Stimulated activated CD4-positive, alpha-beta T cell treated with anti-CD3 and anti-CD28 coated beads, Interleukin-4, amount 100 ng/mL, for 1 hour (primary cell): ENCODE data around the gene SCGB1C2.
A peak's percentile ranks its signal among the peaks of the same experiment; 100 is the strongest.

Experiments used
- DNase-seq: peaks from one replicate; pipeline ENCODE4 v3.0.0-alpha.2; 2020

The SCGB1C2 gene

DNA sequence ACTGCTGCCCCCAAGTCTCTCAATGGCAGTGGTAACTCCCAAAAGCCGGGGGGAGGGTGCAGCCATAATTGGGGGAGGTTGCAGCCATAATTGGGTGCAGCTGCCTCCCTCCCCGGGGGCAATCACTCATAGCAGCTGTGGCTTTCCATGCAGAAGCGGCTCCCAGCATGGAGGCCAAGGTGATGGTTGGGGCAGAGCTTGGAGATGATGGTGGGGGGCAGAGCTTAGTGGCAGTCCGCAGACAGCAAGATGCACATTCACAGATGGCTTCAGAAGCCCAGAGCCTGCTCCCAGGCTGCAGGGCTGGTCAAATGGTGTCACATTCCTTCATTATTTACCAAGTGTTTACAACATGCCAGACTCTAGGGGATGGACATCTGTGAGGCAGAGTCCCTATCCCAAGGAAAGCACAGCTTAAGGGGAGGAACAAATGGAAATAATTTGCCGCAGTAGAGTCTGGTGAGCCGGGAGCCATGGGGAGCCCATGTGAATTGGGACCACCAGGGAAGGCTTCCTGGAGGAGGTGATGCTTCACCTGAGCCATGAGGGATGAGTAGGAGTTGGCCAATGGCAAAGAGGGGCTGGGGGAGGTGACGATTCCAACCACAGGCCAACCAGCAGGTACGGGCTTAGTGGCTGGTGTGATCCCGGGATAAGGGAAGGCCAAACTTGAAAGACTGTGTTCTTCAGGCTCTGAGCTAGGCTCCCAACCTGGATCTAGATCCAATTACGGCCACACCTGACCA, 36.0 kb downstream of the SCGB1C2 start:
- no peak for DNase-seq

GRCh38 chr17:177155-177554, 39.8 kb downstream of the SCGB1C2 start:
- no peak for DNase-seq

- no peak for DNase-seq
Measured at GRCh38 chr17:177762-178161, 40.4 kb downstream of the SCGB1C2 start.

- DNase-seq, result no peak
Measured at GRCh38 chr17:178292-179065, 41.1 kb downstream of the SCGB1C2 start.

DNA sequence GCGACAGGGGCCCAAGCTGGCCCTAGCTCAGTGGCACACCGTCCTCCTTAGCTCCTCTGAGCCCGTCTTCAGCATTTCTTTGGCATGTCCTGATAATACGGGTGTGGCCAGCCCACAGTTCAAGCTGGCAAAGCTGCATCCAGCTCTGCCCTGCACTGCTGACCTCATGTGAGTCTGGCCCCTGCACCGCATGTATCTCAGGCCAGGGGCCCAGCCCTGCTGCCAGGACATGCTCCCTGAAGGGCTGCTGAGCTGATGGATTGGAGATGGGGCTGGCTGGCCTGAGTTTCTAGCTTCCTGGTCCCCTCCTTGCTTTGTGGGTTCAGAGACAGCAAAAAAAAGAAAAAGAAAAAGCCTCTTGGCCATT, 41.7 kb downstream of the SCGB1C2 start:
- no peak for DNase-seq

DNA sequence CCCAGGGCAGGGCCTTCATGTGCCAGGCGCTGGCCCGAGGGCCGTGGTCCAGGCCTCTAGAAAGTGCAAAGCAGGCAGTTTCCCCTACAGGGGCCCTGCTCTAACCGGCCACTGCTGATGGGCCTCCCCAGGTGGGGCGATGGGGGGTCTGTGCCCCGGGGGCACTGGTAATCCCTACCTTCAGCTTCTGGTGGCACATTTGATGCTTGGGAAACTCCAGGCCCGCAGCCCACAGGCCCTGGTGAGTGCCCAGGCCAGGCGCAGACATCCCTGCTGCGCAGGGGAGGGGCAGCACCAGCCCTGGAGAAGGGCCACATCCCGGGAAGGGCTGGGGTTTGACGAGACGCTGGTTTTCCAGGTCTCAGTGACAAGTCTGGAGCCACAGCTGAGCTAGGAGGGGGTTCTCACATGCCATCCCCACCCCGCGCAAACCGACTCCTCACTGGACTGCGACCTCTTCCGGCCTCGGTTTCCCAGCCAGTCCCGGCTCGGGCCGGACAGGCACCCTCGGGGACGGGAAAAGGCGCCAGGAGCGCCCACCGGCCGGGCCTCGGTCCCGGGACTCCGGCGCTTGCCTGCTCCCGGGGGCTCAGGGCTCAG, 42.5 kb downstream of the SCGB1C2 start:
- no peak for DNase-seq

DNA sequence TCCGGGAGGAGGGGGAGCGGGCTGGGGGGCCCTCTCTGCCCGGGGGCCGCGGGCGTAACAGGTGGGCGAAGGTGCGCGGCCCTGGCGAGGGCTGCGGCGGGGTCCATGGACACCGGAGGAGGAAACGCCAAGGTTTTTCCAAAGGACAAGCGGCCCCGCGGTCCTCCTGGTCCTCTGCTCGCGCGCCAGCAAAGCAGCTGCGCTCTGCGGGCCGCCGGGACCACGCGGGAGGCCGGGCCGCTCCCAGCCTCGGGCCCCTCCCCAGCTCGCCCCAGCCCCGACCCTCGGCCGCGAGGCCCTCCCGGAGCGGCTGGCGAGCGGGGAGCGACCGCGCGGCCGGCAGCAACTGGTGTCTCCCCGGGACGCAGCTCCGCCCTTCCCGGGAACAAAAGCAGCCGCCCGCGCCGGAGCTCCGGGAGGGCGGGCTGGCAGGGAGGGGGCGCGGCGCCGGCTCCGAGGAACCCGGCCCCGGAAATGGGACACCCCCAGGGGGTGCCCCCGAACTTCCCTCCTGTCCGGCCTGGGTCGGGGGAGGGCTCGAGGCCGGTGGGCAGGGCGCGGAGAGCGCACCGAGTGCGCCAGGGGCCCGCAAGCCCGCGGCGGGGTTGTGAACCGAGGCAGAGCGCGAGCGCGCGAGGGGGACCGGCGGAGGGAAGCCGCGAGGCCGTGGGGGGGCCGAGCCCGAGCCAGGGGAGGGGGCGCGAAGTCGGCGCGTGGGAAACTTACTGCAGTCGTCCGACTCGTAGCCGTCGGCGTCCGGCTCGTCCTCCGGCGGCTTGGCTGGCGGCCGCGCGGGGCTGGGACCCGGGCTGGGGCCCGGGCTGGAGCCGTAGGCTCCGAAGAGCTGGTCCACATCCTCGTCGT, 43.2 kb downstream of the SCGB1C2 start:
- DNase-seq, result no peak

DNA sequence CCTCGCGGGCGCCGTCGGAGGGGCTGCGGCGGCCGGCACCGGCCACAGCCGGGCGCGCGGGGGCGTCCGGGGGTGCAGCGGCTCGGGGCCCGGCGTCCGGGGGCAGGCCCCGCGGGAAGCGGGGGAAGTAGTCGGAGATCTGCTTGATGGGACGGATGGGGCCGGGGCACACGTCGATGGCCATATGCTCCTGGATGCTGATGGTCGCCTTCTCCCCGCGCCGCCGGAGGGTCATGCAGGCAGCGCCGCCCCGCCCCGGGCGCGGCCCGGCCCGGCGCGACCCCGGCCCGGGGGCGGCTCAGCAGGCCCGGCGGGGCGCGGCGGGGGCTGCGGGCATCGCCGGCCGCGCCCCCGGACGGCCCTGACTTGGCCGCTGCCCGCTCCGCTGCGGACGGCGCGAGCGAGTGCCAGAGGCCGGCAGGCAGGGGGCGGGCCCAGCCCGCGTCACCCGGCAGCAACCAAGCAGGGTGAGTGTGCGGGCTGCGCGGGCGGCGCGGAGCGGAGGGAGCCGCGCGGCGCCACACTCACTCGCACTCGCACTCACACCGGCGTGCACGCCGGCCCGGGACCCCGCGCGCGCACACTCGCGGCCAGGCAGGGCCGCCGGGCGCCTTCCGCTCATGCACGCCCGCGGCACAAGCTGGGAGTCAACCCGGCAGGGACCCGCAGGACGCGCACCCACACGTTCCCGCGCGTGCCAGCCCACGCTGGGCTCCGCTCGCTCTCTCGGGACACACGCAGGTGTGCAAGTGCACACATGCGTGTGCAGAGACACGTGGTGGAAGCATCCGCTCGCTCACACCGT, 44.1 kb downstream of the SCGB1C2 start, which contains the start of gene DOC2B:
TSS of gene DOC2B (minus strand) at position 406 of the 805 bp plus-strand sequence. CDS start at position 235, 171 bp downstream.
- peak; percentile 27 for DNase-seq

DNA sequence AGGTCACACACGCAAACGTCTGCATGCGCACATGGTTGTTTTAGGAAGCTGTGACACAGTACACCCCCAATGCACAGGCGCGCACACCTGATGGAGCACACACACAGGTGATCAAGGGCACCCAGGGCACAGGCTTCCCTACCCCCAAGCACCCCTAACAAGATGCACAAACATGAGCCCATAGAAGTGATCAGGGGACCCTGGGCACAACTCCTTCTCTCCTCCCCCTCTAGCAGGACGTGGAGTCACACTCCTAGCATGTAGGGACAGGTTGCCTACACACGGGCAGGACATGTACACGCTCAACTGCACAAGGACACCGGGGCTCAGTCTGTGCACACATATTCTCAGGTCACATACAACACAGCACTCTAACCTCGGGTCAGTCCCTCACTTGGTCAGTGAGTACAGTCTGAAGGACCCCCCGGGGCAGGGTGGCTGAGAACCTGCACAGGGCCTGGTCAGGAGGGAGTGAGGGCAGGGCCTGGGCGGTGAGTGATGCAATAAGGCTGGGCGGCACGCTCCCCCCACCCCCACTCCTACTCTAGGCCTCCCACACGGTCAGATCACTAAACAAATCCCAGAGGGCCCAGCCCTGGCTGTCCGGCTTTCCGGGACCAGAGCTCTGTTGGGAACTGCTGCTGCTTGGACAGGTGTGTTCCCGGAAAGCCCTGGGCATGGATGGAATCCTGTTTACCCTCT, 44.8 kb downstream of the SCGB1C2 start:
- DNase-seq, result no peak

DNA sequence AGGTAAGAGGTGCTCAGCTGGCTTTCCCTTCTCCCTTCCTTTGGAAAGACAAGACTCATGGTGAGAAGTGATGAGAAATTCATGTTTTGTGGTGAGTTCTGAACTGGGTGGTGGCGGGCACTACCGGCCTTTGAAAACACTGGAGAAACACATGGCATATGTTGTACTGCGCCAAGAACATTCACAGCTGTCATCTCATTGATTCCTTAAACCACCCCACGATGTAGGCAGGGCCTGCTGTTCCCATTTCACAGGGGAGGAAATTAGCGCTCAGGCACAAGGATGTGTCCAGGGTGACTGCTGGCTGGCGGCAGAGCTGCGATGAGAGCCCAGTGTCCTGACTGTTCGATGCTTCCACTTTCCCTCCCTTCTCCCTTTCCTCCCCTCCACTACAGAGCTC, 45.7 kb downstream of the SCGB1C2 start:
- DNase-seq, result no peak

- peak; percentile 33 for DNase-seq
Measured at GRCh38 chr17:185445-186138, 48.2 kb downstream of the SCGB1C2 start.

DNA sequence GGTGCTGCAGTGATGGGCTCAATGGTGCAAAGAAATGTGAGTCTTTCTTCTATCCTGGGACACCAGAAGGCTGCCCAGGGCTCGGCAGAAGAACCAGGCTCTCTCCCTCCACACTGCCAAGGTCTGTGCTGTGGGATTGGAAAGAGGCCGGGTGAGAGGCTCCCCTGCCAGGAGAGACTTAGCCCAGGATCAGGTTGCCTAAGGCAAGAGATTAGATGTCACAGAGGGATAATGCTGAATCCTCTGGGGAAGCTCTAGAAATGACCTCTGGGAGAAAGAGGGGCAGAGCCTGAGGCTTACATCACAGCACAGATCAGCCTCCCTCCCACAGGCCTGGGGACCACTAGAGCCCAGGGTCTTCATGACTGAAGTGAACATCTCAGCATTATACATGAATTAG, 49.8 kb downstream of the SCGB1C2 start:
- DNase-seq, result no peak
